GM18505 (cell line): ENCODE data around the gene IGFBP6.

Experiments used
- ATAC-seq: cut with Tn5 transposase; IDR thresholded peaks from one replicate; pipeline ENCODE4 v1.9.1; 2021; ENCODE audit not compliant: unreplicated experiment
- POLR2A ChIP-seq: IDR thresholded peaks from 4 replicates; pipeline ENCODE4 v1.6.1; 2011; ENCODE audit warnings: borderline replicate concordance; ENCODE audit not compliant: insufficient read depth, insufficient read length; ENCODE audit errors: extremely low read depth

IGFBP6 gene

GRCh38 chr12:53069621-53070410 is 27.7 kb upstream of the IGFBP6 start:
- TF ChIP-seq POLR2A: no peak
- ATAC-seq: no peak

- ATAC-seq: no peak
These were observed 26.5 kb upstream of the IGFBP6 start for GRCh38 chr12:53070877-53071492.

GRCh38 chr12:53071591-53072551 is 25.6 kb upstream of the IGFBP6 start:
- ATAC-seq: no peak
- no peak for TF ChIP-seq POLR2A

More at GRCh38 chr12:53070877-53071492, 26.5 kb upstream of the IGFBP6 start:
- TF ChIP-seq POLR2A: no peak

GRCh38 chr12:53073881-53074280 is 23.6 kb upstream of the IGFBP6 start:
- TF ChIP-seq POLR2A: no peak
- no peak for ATAC-seq

- TF ChIP-seq POLR2A: no peak
- ATAC-seq: no peak
These were observed 23.0 kb upstream of the IGFBP6 start for GRCh38 chr12:53074283-53074998.

GRCh38 chr12:53074999-53075370 is 22.5 kb upstream of the IGFBP6 start:
- no peak for TF ChIP-seq POLR2A
- ATAC-seq: no peak

- no peak for ATAC-seq
These were observed 21.0 kb upstream of the IGFBP6 start for GRCh38 chr12:53076461-53076860.

GRCh38 chr12:53077030-53077429 is 20.4 kb upstream of the IGFBP6 start:
- no peak for ATAC-seq
- TF ChIP-seq POLR2A: no peak

More at GRCh38 chr12:53076461-53076860, 21.0 kb upstream of the IGFBP6 start:
- TF ChIP-seq POLR2A: no peak

GRCh38 chr12:53078425-53079225 is 18.8 kb upstream of the IGFBP6 start:
- no peak for TF ChIP-seq POLR2A
- peak; percentile 26 for ATAC-seq

GRCh38 chr12:53079226-53080117 is 18.0 kb upstream of the IGFBP6 start, which contains the start of gene SPRYD3:
SPRYD3 (minus strand) TSS chr12:53079390; CDS start chr12:53079333, 57 bp downstream.
- peak; percentile 97 for TF ChIP-seq POLR2A
- peak; percentile 96 for ATAC-seq

GRCh38 chr12:53082637-53083175 is 14.8 kb upstream of the IGFBP6 start:
- TF ChIP-seq POLR2A: no peak
- no peak for ATAC-seq
